HG03064 (cell line): ENCODE data around the gene GPC6.
"Not testable (repeated sequence)": the region's sequence is repeated elsewhere in the genome, so short reads cannot be mapped to it uniquely, and the experiment has no call there.

Experiments
- ATAC-seq: cut with Tn5 transposase; IDR thresholded peaks from one replicate; pipeline ENCODE4 v1.9.1; 2021; ENCODE audit warnings: low read depth; ENCODE audit not compliant: unreplicated experiment

Gene GPC6

DNA sequence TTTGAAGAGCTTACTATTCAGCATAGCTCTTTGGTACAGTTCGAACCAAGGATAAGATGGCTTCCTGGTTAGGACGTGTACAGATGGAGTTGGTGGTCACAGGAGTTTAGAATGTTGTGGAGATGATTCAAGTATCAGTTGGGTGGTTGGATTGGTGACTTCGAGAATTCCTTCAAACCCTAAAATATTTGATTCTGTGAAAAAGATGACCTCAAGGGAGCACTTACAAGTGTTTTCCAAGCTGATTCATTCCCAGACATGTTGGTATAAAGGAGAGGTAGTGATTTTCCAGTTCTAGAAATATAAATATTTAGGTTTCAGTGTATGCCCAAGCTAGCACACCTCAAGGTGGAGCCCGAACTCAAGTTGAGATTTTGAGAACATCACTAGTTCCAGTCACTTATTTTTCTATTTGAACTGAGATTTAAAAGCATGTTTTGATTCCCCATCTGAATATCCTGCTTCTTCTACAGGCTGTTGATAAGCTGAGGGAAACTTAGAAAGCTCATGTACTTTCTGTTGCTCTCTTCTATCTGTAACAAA lies 946.8 kb downstream of the GPC6 start:
- no peak for ATAC-seq

DNA sequence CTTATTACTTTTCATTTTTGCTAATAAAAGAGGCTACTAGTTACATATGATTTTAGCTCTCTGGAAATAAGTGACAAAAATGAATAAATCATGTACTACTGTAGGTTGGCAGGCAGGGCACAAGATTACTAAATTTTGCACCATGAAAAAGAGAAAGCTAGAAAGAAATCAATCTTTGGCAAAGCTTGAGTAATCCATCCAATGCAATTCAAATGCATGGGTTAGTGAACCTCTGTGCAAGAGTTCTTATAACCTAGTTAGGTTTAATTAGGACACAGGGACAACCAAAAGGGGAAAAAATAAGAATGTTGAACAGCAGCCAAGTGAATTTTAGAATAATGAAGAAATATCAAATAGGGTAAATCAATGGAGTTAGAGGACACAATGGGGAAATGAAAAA lies 947.4 kb downstream of the GPC6 start:
- ATAC-seq: no peak

DNA sequence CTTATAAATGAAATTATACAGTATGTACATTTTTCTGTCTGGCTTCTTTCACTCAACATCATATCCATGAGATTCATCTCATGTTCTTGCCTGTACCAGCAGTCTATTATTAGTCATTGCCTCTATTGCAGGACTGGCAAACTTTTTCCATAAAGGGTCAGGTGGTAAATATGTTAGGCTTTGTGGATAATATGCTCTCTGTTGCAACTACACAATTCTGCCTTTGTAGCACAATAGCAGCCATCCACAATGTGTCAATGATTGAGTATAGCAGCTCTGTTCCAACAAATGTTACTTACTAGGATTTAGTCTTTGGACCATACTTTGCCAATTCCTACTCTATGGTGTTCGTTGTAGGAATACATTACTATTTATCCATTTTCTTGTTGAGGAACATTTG lies 948.5 kb downstream of the GPC6 start:
- no peak for ATAC-seq

DNA sequence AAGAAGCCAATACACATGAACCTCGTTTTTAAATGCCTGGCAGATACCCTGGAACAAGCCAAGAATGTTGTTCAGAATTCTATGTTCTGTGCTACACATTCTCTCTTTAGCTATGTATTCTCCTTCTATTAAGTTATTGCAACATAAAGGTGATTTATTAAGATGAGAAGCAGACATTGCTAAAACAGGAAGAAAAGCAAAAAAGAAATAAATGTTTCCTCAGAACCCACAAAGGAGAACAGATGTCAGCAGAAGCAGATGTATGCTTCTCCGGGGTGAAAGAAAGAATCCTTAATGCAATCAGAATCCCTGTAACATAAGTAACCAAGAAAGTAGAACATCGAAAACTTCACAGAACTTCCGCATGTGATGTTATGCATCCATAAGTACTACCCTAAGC lies 950.0 kb downstream of the GPC6 start:
- ATAC-seq: no peak

DNA sequence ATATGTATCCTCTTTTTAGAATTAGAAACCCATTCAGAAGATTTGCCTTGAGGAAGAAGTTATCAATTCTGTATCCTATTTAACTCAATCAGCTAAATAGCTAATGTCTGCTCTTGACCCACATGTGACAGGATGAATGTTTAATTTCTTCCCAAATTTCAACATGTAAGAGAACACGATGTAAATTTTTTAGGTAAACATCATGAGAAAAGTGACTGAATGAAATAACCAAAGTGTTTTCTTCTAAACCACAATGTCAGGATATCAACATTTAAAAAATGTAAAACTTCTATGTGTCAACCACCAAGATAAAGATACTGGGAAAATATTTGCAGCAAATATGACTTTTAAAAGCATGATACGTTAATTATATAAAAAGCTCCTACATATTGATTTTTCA lies 950.4 kb downstream of the GPC6 start:
- ATAC-seq: no peak

DNA sequence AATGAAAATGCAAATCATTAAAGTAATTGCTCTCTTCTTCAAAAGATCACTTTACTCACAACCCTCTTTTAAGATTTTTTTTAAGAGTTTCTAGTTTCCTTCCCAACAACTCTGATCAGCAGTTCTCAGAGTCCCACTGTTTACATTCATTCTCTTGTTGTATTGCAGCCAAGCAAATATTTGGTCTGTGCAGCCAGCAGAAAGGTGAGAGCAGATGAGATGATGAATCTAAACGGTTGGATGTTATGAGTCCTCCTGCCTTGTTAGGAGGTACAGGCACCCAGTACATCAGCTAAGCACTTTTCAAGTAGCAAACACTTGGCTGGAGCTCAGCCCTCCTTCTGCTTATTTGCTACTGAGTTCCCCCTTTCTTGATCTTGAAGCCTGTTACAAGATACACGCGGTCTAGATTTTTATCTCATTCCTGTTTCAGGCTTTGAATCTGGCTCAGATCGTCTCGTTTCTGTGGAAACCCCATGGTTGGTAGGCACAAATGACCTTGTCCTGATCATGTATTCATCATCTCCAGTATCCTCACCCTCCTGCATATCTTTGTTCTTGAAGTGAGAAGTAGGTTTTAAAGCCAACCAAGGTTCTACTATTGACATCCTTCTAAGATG lies 952.1 kb downstream of the GPC6 start:
- ATAC-seq: no peak

DNA sequence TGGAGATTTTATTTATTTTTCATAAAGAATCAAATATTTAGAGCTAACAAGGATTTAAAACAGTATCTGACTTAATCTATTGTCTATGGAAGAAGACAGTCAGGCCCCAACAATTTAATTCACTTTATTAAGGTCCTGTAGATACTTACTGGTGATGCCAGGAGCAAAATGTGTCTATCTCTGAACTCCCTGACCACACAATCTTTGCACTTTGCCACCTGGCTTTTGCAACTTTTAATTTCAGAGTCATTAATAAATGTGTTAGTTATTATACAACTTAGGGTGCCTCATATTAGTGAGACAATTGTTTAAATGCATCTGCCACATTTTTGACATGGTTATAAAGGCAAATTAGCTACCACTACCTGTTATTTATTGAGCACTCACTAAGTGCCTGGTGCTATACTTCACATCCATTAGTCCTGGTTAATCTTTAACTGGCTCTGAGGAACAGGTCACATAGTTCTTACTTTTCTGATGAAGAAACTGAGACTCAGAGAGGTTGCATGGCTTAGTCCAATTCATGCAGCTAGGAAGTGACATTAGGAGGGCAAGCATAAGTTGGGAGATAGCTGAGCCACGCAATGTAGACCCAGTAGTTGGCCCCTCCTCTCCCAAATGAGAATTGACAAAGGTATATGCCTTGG lies 955.0 kb downstream of the GPC6 start:
- ATAC-seq: no peak

DNA sequence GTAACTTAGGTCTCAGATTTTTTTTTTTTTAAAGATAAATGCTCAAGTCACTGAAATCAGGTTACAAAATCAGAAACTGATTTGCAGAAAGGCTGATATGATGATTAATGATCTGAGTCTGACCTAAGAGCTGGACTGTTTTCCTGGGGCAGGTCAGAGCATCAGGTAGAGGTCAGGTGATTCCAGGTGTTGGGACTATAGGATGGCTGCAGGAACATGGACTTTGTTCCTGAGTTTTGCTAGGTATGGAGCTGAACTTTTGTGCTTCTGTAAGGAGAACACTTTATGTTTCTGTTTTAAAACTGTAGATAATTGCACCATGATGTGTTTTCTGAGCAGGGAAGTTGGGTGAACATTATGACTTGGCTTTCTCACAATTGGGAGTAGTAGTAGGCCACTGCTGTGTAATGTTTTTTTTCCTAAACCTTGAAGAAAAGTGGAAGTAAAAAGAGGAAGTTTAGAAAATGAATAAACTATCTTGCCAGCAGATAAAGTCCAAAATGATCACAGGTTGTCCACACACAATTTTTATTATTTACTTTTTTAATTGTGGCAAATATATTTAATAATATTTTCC lies 955.7 kb downstream of the GPC6 start:
- no peak for ATAC-seq

DNA sequence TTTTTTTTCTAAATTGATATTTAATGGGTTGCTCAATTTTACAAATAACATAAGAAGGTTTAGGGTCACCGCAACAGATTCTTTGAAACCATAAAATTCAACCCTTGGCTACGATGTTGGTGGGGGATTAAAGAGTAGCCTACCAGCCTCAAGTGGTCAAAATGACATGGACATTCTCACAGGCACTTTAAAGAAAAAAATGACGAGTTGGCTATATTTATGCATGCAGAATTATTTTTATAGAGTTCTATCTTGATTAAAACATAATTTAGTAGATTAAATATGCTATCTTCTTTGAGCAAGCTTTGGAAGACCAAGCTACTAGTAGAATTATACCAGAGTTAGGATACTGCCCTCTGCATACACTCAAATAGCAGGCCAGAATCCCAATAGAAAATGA lies 959.9 kb downstream of the GPC6 start:
- ATAC-seq: no peak

DNA sequence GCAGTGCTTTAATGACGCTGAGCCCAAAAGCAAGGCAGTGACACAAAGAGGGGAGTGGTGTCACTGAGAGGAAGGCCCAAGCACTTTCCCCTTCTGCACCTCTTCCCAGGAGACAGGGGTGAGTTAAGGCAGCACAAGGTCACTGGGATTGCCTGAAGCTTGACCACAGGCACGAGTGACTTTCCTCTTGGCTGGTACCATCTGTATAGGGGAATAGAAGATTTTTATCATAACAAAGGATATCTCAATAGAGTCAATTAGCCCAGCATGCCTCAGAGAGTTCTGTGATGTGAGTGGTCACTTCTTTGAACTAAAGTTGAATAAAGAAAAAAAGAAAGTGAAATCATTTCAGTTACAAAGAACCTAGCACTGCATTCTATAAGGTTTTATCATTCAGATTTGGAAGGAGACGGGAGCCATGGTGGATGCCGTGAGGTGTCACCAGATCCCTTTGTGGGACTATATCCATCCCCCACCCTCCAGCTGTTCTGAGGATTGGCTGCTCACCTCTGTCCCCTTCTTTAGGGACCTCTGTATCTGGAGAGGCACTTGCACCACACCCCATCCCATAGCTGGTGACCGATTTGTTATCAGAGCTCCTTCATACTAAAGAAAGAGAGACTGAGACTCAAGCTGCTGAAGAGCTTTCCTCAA lies 961.7 kb downstream of the GPC6 start:
- no peak for ATAC-seq

DNA sequence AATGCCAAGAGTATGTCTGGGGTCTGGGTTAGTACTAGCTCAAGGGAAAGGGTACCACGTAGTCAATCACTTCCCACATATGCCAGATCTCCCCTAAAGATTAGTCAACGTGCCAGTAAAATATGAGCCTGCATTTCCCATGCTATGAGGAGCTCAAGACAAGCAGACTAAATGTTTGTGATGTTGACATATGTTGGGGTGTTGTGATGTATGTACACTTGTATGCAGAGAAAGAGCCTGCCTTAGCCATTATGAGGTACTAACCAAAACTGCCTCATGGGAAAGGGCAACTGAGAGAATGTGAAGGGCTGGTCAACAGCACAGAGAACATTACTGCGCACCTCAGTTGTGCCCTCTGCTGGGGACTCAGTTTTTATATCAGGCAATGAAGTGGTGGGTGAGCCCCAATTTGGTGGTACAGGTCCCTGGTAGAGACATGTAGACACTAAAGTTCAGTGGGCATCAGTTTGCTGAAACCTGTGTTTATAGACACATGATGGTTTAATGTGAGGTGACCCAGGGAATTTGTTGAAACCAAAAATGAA lies 965.9 kb downstream of the GPC6 start:
- no peak for ATAC-seq

DNA sequence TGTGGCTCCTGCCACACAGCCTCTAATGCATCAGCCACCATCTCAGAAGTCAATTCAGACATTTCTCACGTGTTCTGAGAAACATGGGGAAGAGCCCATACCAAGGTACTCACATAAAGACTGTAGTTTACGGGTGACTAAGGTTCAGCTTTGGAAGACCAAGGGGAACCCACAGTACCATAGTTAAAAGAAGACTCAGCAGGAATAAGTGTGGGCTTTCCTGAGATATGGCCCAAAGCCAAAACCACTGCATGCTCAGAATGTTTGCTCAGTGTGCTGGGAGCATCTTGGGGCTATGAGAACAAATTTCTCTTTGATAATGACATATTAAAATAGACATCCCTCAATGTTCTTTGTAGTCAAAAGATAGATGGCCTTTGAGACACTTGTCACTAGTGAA lies 969.1 kb downstream of the GPC6 start:
- ATAC-seq: no peak

DNA sequence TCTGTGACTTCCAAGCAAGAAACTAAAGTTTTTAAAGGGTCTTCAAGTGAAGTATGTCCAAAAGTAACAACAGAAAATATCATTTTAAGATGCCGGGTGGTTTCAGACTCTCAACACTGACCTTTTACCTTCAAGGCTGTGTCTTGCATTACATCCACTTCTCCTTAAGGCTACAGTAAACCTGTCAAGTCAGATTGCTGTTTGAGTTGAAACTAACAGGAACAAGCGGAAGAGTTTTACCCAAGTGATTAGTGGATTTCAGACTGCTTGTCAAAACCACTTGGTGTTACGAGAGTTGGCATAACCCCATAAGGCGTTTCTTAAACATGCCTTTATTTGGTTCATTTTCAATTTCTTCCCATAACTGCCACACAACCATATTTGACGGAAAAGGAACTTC lies 969.8 kb downstream of the GPC6 start:
- no peak for ATAC-seq

DNA sequence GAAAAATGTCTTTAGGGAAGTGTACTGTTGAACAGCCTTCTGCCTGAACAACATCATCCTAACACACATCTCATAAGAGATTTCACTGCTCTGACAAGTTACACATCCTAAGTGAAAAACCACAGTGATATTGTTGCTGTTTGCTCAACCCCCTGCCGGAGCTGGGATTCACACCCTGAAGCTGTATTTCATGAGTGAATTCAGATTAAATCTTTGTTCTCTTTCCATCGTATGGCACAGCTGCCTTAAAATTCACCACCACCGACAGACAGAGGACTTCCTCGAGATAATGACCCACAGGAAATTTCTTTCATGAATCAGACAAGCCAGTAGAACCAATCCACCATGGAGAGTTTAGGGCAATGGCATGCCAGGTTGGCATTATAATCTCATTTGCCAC lies 972.1 kb downstream of the GPC6 start:
- ATAC-seq: no peak

DNA sequence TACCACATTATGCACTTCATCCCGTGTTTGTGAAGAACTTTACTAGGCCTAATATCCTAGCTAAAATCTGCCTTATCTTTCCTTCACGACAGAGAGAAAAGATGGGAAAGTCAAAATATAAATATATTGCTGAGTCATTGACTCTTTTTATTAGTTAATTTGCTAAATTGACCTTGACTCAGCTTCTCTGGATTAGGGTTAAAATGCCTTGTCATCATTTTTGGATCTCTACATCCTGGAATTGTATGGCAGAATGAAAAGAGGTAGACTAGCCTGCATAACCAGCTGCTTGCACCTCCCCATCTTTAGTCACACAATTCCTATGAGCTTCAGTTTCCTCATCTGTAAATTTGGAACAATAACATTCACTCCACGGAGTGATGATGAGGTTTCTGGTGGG lies 972.5 kb downstream of the GPC6 start:
- no peak for ATAC-seq

DNA sequence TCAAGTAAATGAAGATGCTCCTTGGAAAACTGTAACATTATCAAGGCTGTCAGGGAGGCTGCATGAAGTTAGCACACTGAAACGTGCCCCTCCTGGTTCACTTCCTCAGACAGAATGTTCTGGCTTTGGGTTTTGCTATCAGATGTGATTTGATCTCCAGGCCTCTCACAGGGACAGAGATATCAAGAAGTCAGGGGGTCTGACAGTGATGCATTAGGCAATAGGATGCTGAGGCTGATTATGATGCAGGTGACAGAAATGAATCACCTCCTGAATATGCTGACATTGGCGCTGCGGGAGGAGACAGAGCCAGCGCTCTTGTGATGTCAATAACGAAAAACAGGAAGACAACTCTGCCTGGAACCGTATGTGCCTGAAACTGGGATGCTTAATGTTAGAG lies 974.4 kb downstream of the GPC6 start:
- no peak for ATAC-seq

DNA sequence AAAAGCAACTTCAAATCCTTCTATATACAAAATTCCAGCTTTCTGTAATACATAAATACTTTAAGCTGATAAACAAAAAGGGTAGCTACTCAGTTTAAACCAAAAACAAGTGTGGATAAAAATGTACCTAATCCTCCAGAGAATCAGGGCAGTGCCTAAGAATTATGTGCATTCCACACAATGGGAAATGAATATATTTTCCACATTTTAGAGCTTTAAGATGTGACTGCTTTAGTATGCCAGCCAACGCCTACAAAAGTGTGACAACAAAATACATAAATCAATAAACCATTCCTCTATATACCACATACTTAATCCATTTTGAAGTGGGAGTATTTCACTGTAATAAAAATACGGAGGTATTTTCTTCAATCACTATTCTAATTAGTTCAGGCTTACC lies 977.6 kb downstream of the GPC6 start:
- ATAC-seq: no peak

DNA sequence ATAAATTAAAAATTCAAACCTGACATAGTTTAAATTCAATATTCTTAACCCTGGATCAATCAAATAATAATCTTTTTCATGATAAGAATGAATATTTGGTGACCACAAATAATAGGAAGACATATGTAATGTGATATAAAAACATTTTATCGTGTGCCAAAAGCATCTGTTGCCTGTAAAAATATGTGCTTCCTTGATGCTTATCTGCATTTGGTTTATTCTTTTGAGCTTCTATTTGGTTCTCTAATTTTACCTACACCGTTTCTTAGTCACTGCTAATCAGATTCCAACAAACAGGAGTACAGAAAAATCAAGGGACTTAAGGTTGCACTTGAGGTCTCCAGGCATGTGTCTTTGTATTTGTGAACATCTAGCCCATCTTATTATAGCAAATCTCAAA lies 978.3 kb downstream of the GPC6 start:
- no peak for ATAC-seq

DNA sequence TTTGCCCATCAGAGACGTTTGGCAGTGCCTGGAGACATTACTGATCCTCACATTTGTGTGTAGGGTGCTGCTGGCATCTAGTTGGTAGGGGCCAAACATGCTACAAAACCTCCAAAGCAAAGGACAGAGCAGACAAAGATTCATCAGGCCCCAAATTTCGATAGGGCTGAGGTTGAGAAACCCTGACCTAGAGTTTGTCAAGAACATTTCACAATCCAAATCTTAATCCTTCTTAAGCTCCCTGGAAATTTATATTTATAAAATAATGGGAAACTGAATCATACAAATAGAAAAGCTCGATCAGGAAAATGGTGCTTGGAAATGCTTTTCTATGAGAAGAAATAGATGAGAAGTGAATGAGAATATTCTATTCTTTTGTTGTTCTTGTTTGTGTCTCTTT lies 979.3 kb downstream of the GPC6 start:
- ATAC-seq: no peak

DNA sequence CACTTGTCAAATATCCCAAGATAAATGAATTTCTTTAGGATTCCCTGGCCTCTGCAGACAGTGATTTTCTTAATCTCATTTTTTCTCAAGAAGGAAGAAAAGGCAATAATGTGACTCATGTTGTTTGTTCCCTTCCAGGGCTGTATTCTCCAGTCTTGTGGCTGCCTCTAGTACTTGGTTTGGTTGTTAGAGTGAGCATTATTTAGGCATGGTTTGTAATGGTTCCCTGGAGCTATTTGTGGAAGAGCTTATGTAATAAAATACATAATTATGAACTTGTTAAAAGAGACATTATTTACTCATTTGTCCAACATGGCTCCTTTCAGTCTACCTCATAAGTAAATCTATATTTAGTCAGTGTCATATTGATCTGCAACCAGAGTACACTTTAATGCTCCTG lies 982.5 kb downstream of the GPC6 start:
- ATAC-seq: no peak

DNA sequence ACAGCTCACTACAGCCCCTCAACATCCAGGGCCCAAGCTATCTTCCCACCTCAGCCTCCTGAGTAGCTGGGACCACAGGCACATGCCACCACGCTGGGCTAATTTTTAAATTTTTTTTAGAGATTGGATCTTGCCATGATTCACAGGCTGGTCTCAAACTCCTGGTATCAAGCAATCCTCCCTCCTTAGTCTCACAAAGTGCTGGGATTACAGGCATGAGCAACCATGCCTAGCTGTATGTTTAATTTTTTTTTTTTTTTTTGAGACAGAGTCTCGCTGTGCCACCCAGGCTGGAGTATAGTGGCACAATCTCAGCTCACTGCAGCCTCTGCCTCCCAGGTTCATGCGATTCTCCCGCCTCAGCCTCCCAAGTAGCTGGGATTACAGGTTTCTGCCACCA lies 983.3 kb downstream of the GPC6 start:
- not testable (repeated sequence) for ATAC-seq
